ENCODE measurements around the gene AFF3.

The AFF3 gene

GRCh38 chr2:100066246-100066645 lies 76.1 kb downstream of the AFF3 start:
- no peak for TF ChIP-seq CTCF (IDR thresholded peaks at IDR 0.05; ENCODE audit: insufficient read depth, low read depth, low read length, missing control alignments)
- H3K4me3 ChIP-seq (ENCODE audit: low read depth, low read length): no peak overlapping the region
- no peak for DNase-seq (ENCODE audit: low read depth)

GRCh38 chr2:100064592-100065428 lies 77.6 kb downstream of the AFF3 start:
- peak; percentile 24 for DNase-seq (ENCODE audit: low read depth)
- H3K4me3 ChIP-seq (ENCODE audit: low read depth, low read length): no peak overlapping the region
- no peak for TF ChIP-seq CTCF (IDR thresholded peaks at IDR 0.05; ENCODE audit: insufficient read depth, low read depth, low read length, missing control alignments)

GRCh38 chr2:100064165-100064564 lies 78.2 kb downstream of the AFF3 start:
- no peak for TF ChIP-seq CTCF (IDR thresholded peaks at IDR 0.05; ENCODE audit: insufficient read depth, low read depth, low read length, missing control alignments)
- no peak overlapping the region for H3K4me3 ChIP-seq (ENCODE audit: low read depth, low read length)
- DNase-seq (ENCODE audit: low read depth): no peak

GRCh38 chr2:100063459-100063953 lies 78.9 kb downstream of the AFF3 start:
- TF ChIP-seq CTCF (IDR thresholded peaks at IDR 0.05; ENCODE audit: insufficient read depth, low read depth, low read length, missing control alignments): no peak
- no peak overlapping the region for H3K4me3 ChIP-seq (ENCODE audit: low read depth, low read length)
- no peak for DNase-seq (ENCODE audit: low read depth)

GRCh38 chr2:100062336-100062735 lies 80.1 kb downstream of the AFF3 start:
- TF ChIP-seq CTCF (IDR thresholded peaks at IDR 0.05; ENCODE audit: insufficient read depth, low read depth, low read length, missing control alignments): no peak
- H3K4me3 ChIP-seq (ENCODE audit: low read depth, low read length): no peak overlapping the region
- DNase-seq (ENCODE audit: low read depth): no peak

- no peak for TF ChIP-seq CTCF (IDR thresholded peaks at IDR 0.05; ENCODE audit: insufficient read depth, low read depth, low read length, missing control alignments)
- H3K4me3 ChIP-seq (ENCODE audit: low read depth, low read length): no peak overlapping the region
- peak; percentile 40 for DNase-seq (ENCODE audit: low read depth)
Observed at GRCh38 chr2:100060875-100061274, 81.5 kb downstream of the AFF3 start.

Data from GM12865 (cell line).